GM23338 (cell line): ENCODE measurements around the gene NGDN. TPM values are rescaled to one million over a fixed set of nuclear protein-coding genes. Genes with fewer than 3 reads are reported as not detected.

Experiments used
- ATAC-seq: fragments of 200-7000 bp; cut with Tn5 transposase; 3 replicates; pipeline ENCODE4 v1.9.1; 2020
- DNase-seq: peaks from one replicate; pipeline ENCODE4 v3.0.0-alpha.2; 2015; ENCODE audit warnings: low spot score
- H2AFZ ChIP-seq: fragments of 200-600 bp; sonication (generic); 2 replicates; pipeline ENCODE4 v1.8.0; 2016; ENCODE audit warnings: antibody characterized with exemption, mild to moderate bottlenecking, moderate library complexity
- H3F3A ChIP-seq: fragments of 200-600 bp; sonication (generic); replicated peaks from 2 replicates; pipeline ENCODE4 v1.8.0; 2017; ENCODE audit warnings: antibody characterized with exemption, mixed run types, low read depth
- H3K27ac ChIP-seq: fragments of 200-600 bp; sonication (generic); 2 replicates; pipeline ENCODE4 v1.6.1; 2016; ENCODE audit warnings: low read depth
- H3K27me3 ChIP-seq: fragments of 200-600 bp; sonication (generic); 2 replicates; pipeline ENCODE4 v1.8.0; 2016; ENCODE audit warnings: mild to moderate bottlenecking, mixed run types, moderate library complexity; ENCODE audit not compliant: insufficient read depth
- H3K36me3 ChIP-seq: fragments of 200-600 bp; sonication (generic); 2 replicates; pipeline ENCODE4 v1.8.0; 2016; ENCODE audit warnings: mild to moderate bottlenecking; ENCODE audit not compliant: insufficient read depth
- H3K4me1 ChIP-seq: fragments of 200-600 bp; sonication (generic); 2 replicates; pipeline ENCODE4 v1.8.0; 2016; ENCODE audit warnings: mild to moderate bottlenecking, moderate library complexity; ENCODE audit not compliant: insufficient read depth
- H3K4me2 ChIP-seq: fragments of 200-600 bp; sonication (generic); 2 replicates; pipeline ENCODE4 v1.7.1; 2017; ENCODE audit warnings: mixed run types
- H3K4me3 ChIP-seq: fragments of 200-600 bp; sonication (generic); 2 replicates; pipeline ENCODE4 v1.6.1; 2016; ENCODE audit warnings: mixed run types
- H3K79me2 ChIP-seq: fragments of 200-600 bp; sonication (generic); replicated peaks from 2 replicates; pipeline ENCODE4 v1.8.0; 2017; ENCODE audit warnings: mild to moderate bottlenecking; ENCODE audit not compliant: insufficient read depth
- H3K9me2 ChIP-seq: fragments of 200-600 bp; sonication (generic); 2 replicates; pipeline ENCODE4 v1.8.0; 2017; ENCODE audit not compliant: insufficient read depth
- H4K20me1 ChIP-seq: fragments of 200-600 bp; sonication (generic); replicated peaks from 2 replicates; pipeline ENCODE4 v1.8.0; 2017; ENCODE audit warnings: mild to moderate bottlenecking; ENCODE audit not compliant: insufficient read depth
- H3K27ac Mint-ChIP-seq: 2 replicates; pipeline ENCODE4 v1.8.0; 2020; ENCODE audit warnings: inconsistent platforms, mild to moderate bottlenecking, moderate library complexity, mixed read lengths
- H3K27me3 Mint-ChIP-seq: 3 replicates; pipeline ENCODE4 v1.8.0; 2022; ENCODE audit warnings: low read depth, mild to moderate bottlenecking, moderate library complexity, mixed read lengths, inconsistent platforms; ENCODE audit not compliant: insufficient read depth, poor library complexity
- H3K36me3 Mint-ChIP-seq: 3 replicates; pipeline ENCODE4 v1.8.0; 2021; ENCODE audit warnings: low read depth, mild to moderate bottlenecking, inconsistent platforms, moderate library complexity, mixed read lengths
- H3K4me1 Mint-ChIP-seq: 3 replicates; pipeline ENCODE4 v1.8.0; 2020; ENCODE audit warnings: mild to moderate bottlenecking, inconsistent platforms, mixed read lengths
- H3K4me3 Mint-ChIP-seq: 3 replicates; pipeline ENCODE4 v1.8.0; 2021; ENCODE audit warnings: moderate library complexity, mild to moderate bottlenecking, inconsistent platforms, mixed read lengths
- H3K9me3 Mint-ChIP-seq: 3 replicates; pipeline ENCODE4 v1.8.0; 2020; ENCODE audit warnings: moderate library complexity, mild to moderate bottlenecking, inconsistent platforms, mixed read lengths
- CREB1 ChIP-seq: fragments of 250-450 bp; sonication (Bioruptor Pico); IDR thresholded peaks from 2 replicates; pipeline ENCODE4 v1.5.0; 2020; ENCODE audit warnings: low read depth, mild to moderate bottlenecking, moderate library complexity
- EZH2 ChIP-seq: fragments of 200-600 bp; sonication (generic); IDR thresholded peaks from one replicate; pipeline ENCODE4 v1.8.0; 2017; ENCODE audit warnings: antibody characterized with exemption, mild to moderate bottlenecking, low read depth; ENCODE audit not compliant: unreplicated experiment
- EZH2phosphoT487 ChIP-seq: fragments of 200-600 bp; sonication (generic); IDR thresholded peaks from one replicate; pipeline ENCODE4 v1.8.1; 2018; ENCODE audit warnings: antibody characterized with exemption; ENCODE audit not compliant: unreplicated experiment
- JUNB ChIP-seq: IDR thresholded peaks from one replicate; pipeline ENCODE4 v1.6.1; 2016; ENCODE audit warnings: antibody characterized with exemption; ENCODE audit not compliant: unreplicated experiment
- NANOG ChIP-seq: IDR thresholded peaks from 2 replicates; pipeline ENCODE4 v1.6.1; 2016; ENCODE audit warnings: antibody characterized with exemption, borderline replicate concordance
- POLR2AphosphoS5 ChIP-seq: IDR thresholded peaks from 2 replicates; pipeline ENCODE4 v1.6.1; 2016; ENCODE audit warnings: antibody characterized with exemption, low read depth
- STAT1 ChIP-seq: IDR thresholded peaks from one replicate; pipeline ENCODE4 v1.6.1; 2016; ENCODE audit warnings: antibody characterized with exemption; ENCODE audit not compliant: unreplicated experiment
- ZNF114 ChIP-seq: fragments of 250-450 bp; sonication (Bioruptor Pico); IDR thresholded peaks from 2 replicates; pipeline ENCODE4 v1.5.0; 2020; ENCODE audit warnings: mild to moderate bottlenecking, moderate library complexity
- ZNF331 ChIP-seq: fragments of 250-450 bp; sonication (Bioruptor Pico); IDR thresholded peaks from 2 replicates; pipeline ENCODE4 v1.5.0; 2020; ENCODE audit warnings: low read depth, mild to moderate bottlenecking, moderate library complexity
- ZNF462 ChIP-seq: fragments of 250-450 bp; sonication (Bioruptor Pico); IDR thresholded peaks from 2 replicates; pipeline ENCODE4 v1.5.0; 2020; ENCODE audit warnings: mild to moderate bottlenecking, moderate library complexity
- polyA plus RNA-seq: library from polyadenylated mRNA; unstranded; fragments of >200 nt; fragmentation: Nextera tagmentation; extraction: Ambion mirVana; gene quantifications from 2 replicates; pipeline ENCODE4 v1.2.1, GENCODE V29; 2016
- total RNA-seq: library from RNA; depleted of rRNA; stranded (reverse); fragments of >200 nt; shearing (Covaris generic); gene quantifications from 2 replicates; pipeline ENCODE4 v1.2.3, GENCODE V29; 2014
- TF ChIP-seq, protein P1 (sequence below): IDR thresholded peaks from 2 replicates; pipeline ENCODE4 v1.6.1; 2016; ENCODE audit warnings: antibody characterized with exemption
- TF ChIP-seq, protein P2 (sequence below), 2 experiments: fragments of 200-600 bp in 1 of 2; sonication (generic) in 1 of 2; conservative IDR thresholded peaks; 2 replicates each; pipeline versions ENCODE4 v1.5.1 to v1.6.1; 2016 to 2017; ENCODE audit warnings: antibody characterized with exemption in 2 of 2, low read depth in 2 of 2, mild to moderate bottlenecking in 2 of 2, moderate library complexity in 1 of 2
- TF ChIP-seq, protein P3 (sequence below): IDR thresholded peaks from one replicate; pipeline ENCODE4 v1.6.1; 2018; ENCODE audit warnings: antibody characterized with exemption; ENCODE audit not compliant: unreplicated experiment

NGDN gene
- total and polyA plus RNA-seq, 2 experiments from 2014 or later = 48.6 to 90.8 TPM

DNA sequence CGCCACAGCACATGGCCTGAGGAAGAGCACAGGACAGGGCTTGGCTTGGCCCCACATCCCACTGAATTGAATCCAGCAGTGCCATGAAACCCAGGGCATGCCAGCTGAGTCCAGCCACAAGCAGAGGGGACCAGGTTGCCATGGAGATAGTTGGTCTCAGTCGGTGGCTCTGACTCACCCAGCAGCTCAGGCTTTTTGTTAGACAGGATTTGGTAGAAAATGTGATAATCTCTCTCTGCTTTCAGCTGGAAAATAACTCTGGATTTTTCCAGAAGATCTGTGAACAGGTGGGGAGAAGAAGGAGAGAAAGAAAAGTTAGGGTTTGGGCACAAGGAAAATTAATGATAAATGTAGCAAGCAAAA, 38.8 kb upstream of the NGDN start:
- DNase-seq (no peak), ATAC-seq (no peak; the same call in 2 of the 3 replicates)
- Mint-ChIP-seq H3K9me3 (0 out of 3 replicates have a peak, but pooled peaks cover 3% of the 10 kb centered on the region), H3K27me3 (peaks cover 17% of the 10 kb centered on the region), H3K27ac (no peak overlapping the region), H3K4me1 (peaks cover 3% of the 10 kb centered on the region; the same call in 2 of the 3 replicates), H3K36me3 (no peaks in the 10 kb centered on the region; the same call in 2 of the 3 replicates), H3K4me3 (no peak overlapping the region; the same call in 2 of the 3 replicates)
- no peak overlapping the region for H3K4me2 ChIP-seq
- no peaks in the 10 kb centered on the region for H3K79me2 ChIP-seq
- H3K27ac ChIP-seq = no peak overlapping the region
- H3K9me2 ChIP-seq = peaks cover 6% of the 10 kb centered on the region
- H3F3A ChIP-seq = no peaks in the 10 kb centered on the region
- H4K20me1 ChIP-seq = no peaks in the 10 kb centered on the region
- H3K36me3 ChIP-seq = no peaks in the 10 kb centered on the region
- H3K4me3 ChIP-seq = no peak overlapping the region
- H3K27me3 ChIP-seq = no peaks in the 10 kb centered on the region
- TF ChIP-seq STAT1 (no peak), NANOG (no peak), EZH2phosphoT487 (no peak), EZH2 (no peak), POLR2AphosphoS5 (no peak), ZNF331 (CRISPR knock-in tag) (no peak), ZNF462 (CRISPR knock-in tag) (no peak), JUNB (no peak), ZNF114 (no peak), CREB1 (no peak)
- TF ChIP-seq, protein P1, sequence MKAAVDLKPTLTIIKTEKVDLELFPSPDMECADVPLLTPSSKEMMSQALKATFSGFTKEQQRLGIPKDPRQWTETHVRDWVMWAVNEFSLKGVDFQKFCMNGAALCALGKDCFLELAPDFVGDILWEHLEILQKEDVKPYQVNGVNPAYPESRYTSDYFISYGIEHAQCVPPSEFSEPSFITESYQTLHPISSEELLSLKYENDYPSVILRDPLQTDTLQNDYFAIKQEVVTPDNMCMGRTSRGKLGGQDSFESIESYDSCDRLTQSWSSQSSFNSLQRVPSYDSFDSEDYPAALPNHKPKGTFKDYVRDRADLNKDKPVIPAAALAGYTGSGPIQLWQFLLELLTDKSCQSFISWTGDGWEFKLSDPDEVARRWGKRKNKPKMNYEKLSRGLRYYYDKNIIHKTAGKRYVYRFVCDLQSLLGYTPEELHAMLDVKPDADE = no peak
- TF ChIP-seq, protein P2, sequence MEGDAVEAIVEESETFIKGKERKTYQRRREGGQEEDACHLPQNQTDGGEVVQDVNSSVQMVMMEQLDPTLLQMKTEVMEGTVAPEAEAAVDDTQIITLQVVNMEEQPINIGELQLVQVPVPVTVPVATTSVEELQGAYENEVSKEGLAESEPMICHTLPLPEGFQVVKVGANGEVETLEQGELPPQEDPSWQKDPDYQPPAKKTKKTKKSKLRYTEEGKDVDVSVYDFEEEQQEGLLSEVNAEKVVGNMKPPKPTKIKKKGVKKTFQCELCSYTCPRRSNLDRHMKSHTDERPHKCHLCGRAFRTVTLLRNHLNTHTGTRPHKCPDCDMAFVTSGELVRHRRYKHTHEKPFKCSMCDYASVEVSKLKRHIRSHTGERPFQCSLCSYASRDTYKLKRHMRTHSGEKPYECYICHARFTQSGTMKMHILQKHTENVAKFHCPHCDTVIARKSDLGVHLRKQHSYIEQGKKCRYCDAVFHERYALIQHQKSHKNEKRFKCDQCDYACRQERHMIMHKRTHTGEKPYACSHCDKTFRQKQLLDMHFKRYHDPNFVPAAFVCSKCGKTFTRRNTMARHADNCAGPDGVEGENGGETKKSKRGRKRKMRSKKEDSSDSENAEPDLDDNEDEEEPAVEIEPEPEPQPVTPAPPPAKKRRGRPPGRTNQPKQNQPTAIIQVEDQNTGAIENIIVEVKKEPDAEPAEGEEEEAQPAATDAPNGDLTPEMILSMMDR (conservative IDR thresholded peaks at IDR 0.05; ENCODE audit: low read depth in 2 of 2) = no peak
- TF ChIP-seq, protein P3, sequence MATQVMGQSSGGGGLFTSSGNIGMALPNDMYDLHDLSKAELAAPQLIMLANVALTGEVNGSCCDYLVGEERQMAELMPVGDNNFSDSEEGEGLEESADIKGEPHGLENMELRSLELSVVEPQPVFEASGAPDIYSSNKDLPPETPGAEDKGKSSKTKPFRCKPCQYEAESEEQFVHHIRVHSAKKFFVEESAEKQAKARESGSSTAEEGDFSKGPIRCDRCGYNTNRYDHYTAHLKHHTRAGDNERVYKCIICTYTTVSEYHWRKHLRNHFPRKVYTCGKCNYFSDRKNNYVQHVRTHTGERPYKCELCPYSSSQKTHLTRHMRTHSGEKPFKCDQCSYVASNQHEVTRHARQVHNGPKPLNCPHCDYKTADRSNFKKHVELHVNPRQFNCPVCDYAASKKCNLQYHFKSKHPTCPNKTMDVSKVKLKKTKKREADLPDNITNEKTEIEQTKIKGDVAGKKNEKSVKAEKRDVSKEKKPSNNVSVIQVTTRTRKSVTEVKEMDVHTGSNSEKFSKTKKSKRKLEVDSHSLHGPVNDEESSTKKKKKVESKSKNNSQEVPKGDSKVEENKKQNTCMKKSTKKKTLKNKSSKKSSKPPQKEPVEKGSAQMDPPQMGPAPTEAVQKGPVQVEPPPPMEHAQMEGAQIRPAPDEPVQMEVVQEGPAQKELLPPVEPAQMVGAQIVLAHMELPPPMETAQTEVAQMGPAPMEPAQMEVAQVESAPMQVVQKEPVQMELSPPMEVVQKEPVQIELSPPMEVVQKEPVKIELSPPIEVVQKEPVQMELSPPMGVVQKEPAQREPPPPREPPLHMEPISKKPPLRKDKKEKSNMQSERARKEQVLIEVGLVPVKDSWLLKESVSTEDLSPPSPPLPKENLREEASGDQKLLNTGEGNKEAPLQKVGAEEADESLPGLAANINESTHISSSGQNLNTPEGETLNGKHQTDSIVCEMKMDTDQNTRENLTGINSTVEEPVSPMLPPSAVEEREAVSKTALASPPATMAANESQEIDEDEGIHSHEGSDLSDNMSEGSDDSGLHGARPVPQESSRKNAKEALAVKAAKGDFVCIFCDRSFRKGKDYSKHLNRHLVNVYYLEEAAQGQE = no peak
- H2AFZ ChIP-seq = no peak overlapping the region
- H3K4me1 ChIP-seq = no peaks in the 10 kb centered on the region
